Thyroid gland (tissue), 4 donors: ENCODE data around the gene PIK3CG. TPM values are rescaled to one million over a fixed set of nuclear protein-coding genes. Genes with fewer than 3 reads are reported as not detected.

Experiments used
- DNase-seq, 2 donors: peaks; one replicate each; pipeline ENCODE4 v3.0.0-alpha.2; 2019
- H3K27ac ChIP-seq, 3 donors: fragments of 200-600 bp; sonication (generic); 1 replicate in 2 of 3; 2 replicates in 1 of 3; pipeline ENCODE4 v1.5.1; 2016 to 2019; ENCODE audit warnings: mild to moderate bottlenecking in 1 of 3, moderate library complexity in 1 of 3
- H3K27me3 ChIP-seq: fragments of 200-600 bp; sonication (generic); one replicate; pipeline ENCODE4 v1.5.1; 2019
- H3K36me3 ChIP-seq, 2 donors: fragments of 200-600 bp; sonication (generic); one replicate each; pipeline ENCODE4 v1.5.1; 2016 to 2019
- H3K4me1 ChIP-seq, 2 donors: fragments of 200-600 bp; sonication (generic); one replicate each; pipeline ENCODE4 v1.5.1; 2017 to 2019
- H3K4me3 ChIP-seq, 3 donors: fragments of 200-600 bp; sonication (generic); replicated peaks in 1 of 3; 1 replicate in 2 of 3; 2 replicates in 1 of 3; pipeline ENCODE4 v1.5.1; 2016; ENCODE audit warnings: mild to moderate bottlenecking in 1 of 3
- H3K9me3 ChIP-seq: fragments of 200-600 bp; sonication (generic); one replicate; pipeline ENCODE4 v1.5.1; 2017
- CTCF ChIP-seq, 6 experiments: fragments of 200-600 bp in 3 of 6; fragments of 450-650 bp in 3 of 6; sonication (generic) in 3 of 6; IDR thresholded peaks; one replicate each; pipeline ENCODE4 v1.5.1; 2016 to 2019; ENCODE audit warnings: antibody characterized with exemption in 6 of 6, mild to moderate bottlenecking in 2 of 6, inconsistent platforms in 1 of 6, moderate library complexity in 1 of 6
- POLR2A ChIP-seq, 2 donors: fragments of 450-650 bp; IDR thresholded peaks; one replicate each; pipeline ENCODE4 v1.6.1; 2017; ENCODE audit warnings: antibody characterized with exemption in 2 of 2, mild to moderate bottlenecking in 2 of 2, moderate library complexity in 1 of 2
- WGBS, 2 donors: methylation state at CpG; one replicate each; pipeline ENCODE4 v1.1.5; 2017; 5-methylcytosine and 5-hydroxymethylcytosine counted together
- intact Hi-C: fragments of 100-400 bp; cut with DNase I; formaldehyde crosslinking; loops from one replicate; pipeline ENCODE4 v1.15.1; 2023
- total RNA-seq, 4 donors: library from RNA; depleted of rRNA; stranded (reverse); fragments of >200 nt; gene quantifications; one replicate each; pipeline ENCODE4 v1.2.3, GENCODE V29; 2016

The PIK3CG gene
- total RNA-seq, 4 donors from 2014 or later = 2.2 to 4.3 (median 2.5) TPM

GRCh38 chr7:106836816-106837215, 28.3 kb upstream of the PIK3CG start:
- H3K27me3 ChIP-seq = no peaks in the 10 kb centered on the region
- H3K27ac ChIP-seq = no peak overlapping the region
- H3K36me3 ChIP-seq = no peaks in the 10 kb centered on the region
- H3K4me1 ChIP-seq = no peaks in the 10 kb centered on the region
- no peaks in the 10 kb centered on the region for H3K9me3 ChIP-seq
- TF ChIP-seq POLR2A (IDR thresholded peaks at IDR 0.05) = no peak
- no peak for TF ChIP-seq CTCF (IDR thresholded peaks at IDR 0.05)
- no peak for DNase-seq
- H3K4me3 ChIP-seq = no peak overlapping the region
- 86 to 96% methylated on average over 2 of the region's 2 CpGs for WGBS, 2 donors
- intact Hi-C loops = no loop called here

DNA sequence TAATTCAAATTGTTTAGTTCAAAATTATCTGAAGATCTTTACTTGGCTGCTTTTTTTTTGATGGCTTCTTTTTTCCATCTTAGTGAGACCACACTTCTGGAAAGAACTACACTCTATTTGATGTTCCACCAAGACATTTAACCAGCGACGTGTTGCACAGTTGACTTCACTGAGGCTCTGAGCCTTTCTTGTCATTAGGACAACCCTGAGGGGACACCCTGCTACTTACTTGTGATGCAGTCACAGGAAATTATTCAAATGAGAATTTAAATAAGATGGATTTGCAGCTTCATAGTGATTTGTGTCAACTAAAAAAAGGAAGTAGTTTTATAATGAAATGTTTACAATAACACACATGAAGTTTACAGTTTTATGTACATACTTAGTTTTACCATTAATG, 25.6 kb upstream of the PIK3CG start:
- no peaks in the 10 kb centered on the region for H3K36me3 ChIP-seq
- no peak for DNase-seq
- no peak overlapping the region for H3K4me3 ChIP-seq
- H3K4me1 ChIP-seq = no peaks in the 10 kb centered on the region
- TF ChIP-seq POLR2A (IDR thresholded peaks at IDR 0.05) (no peak), CTCF (IDR thresholded peaks at IDR 0.05) (no peak)
- no peaks in the 10 kb centered on the region for H3K9me3 ChIP-seq
- no peak overlapping the region for H3K27ac ChIP-seq
- H3K27me3 ChIP-seq = no peaks in the 10 kb centered on the region
- intact Hi-C loops = no loop called here
- WGBS, 2 donors = 87 to 92% methylated on average over 2 of the region's 2 CpGs

DNA sequence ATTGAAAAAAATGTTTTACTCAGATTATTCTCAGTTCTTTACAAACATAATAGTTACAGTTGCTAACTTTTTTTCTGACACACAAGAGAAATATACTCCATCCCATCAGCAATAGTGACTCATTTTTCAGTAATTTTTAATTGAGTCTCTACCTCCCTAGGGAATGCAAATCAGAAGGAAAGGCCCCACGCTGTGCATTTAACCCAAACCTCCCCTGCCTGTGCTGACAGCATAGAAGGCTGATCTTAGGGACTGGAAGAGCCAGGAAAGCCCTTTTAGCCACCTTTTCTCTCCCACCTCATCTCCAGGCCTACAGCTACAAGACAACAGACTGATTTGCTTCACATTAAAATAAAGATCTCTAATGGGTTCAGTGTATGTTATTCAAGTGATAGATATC, 24.7 kb upstream of the PIK3CG start:
- WGBS, 2 donors = 42 to 58% methylated on average over 1 of the region's 1 CpG
- H3K27ac ChIP-seq = no peak overlapping the region
- intact Hi-C loops = no loop called here

GRCh38 chr7:106841896-106842390, 23.1 kb upstream of the PIK3CG start:
- Histone ChIP-seq H3K4me3 (no peak overlapping the region), H3K9me3 (no peaks in the 10 kb centered on the region), H3K4me1 (no peaks in the 10 kb centered on the region), H3K27me3 (no peaks in the 10 kb centered on the region), H3K27ac (no peak overlapping the region), H3K36me3 (no peaks in the 10 kb centered on the region)
- TF ChIP-seq POLR2A (IDR thresholded peaks at IDR 0.05) = no peak
- TF ChIP-seq CTCF (IDR thresholded peaks at IDR 0.05) = no peak
- DNase-seq = no peak
- intact Hi-C loops = no loop called here

More for the DNA sequence above, 24.7 kb upstream of the PIK3CG start:
- Histone ChIP-seq H3K36me3 (no peaks in the 10 kb centered on the region), H3K4me3 (no peak overlapping the region), H3K27me3 (no peaks in the 10 kb centered on the region), H3K4me1 (no peaks in the 10 kb centered on the region), H3K9me3 (no peaks in the 10 kb centered on the region)
- DNase-seq = no peak
- TF ChIP-seq CTCF (IDR thresholded peaks at IDR 0.05) (no peak), POLR2A (IDR thresholded peaks at IDR 0.05) (no peak)

DNA sequence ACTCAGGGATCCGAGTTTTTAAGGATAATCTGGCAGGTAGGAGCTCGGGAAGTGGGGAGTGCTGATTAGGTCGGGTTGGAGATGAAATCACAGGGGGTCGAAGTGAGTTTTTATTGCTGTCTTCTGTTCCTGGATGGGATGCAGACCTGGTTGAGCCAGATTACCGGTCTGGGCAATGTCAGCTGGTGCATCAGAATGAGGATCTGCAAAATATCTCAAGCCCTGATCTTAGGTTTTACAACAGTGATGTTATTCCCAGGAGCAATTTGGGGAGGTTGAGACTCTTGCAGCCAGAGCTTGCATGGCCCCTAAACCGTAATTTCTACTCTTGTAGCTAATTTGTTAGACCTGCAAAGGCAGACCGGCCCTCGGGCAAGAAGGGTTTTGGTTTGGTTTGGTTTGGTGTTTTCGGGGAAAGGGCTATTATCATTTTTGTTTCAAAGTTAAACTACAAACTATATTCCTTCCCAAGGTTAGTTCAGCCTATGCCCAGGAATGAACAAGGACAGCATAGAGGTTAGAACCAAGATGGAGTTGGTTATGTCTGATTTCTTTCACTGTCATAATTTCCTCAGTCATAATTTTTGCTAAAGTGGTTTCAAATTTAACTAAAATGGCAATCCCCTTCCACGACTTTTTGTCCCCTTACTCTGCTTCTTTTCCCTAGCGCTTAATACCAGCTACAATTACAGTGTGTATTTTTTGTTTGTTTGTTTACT, 20.6 kb upstream of the PIK3CG start:
- H3K4me1 ChIP-seq = no peaks in the 10 kb centered on the region
- TF ChIP-seq CTCF (IDR thresholded peaks at IDR 0.05) = no peak
- TF ChIP-seq POLR2A (IDR thresholded peaks at IDR 0.05) = no peak
- H3K9me3 ChIP-seq = no peaks in the 10 kb centered on the region
- H3K27ac ChIP-seq = no peak overlapping the region
- no peaks in the 10 kb centered on the region for H3K36me3 ChIP-seq
- intact Hi-C loops = no loop called here
- no peaks in the 10 kb centered on the region for H3K27me3 ChIP-seq
- H3K4me3 ChIP-seq = no peak overlapping the region
- DNase-seq = no peak
- 86 to 90% methylated on average over 11 of the region's 11 CpGs for WGBS, 2 donors
